Neural cell (in vitro differentiated cells): Measurements from ENCODE around the gene LPAR6. TPM values are rescaled to one million over a fixed set of nuclear protein-coding genes. Genes with fewer than 3 reads are reported as not detected.

Experiments used
- H2AFZ ChIP-seq: fragments of 200-600, 300-800 bp; sonication (generic), shearing (Covaris generic); 2 replicates; pipeline ENCODE4 v1.6.0; 2014; ENCODE audit warnings: low read depth, mild to moderate bottlenecking, antibody characterized with exemption, low read length, moderate library complexity
- H3F3A ChIP-seq: fragments of 200-600 bp; shearing (Covaris generic); 2 replicates; pipeline ENCODE4 v1.6.1; 2016; ENCODE audit warnings: mild to moderate bottlenecking, moderate library complexity, mixed read lengths, antibody characterized with exemption, low read length; ENCODE audit not compliant: insufficient read depth, poor library complexity, severe bottlenecking
- H3K27ac ChIP-seq: fragments of 200-600, 300-800 bp; sonication (generic), shearing (Covaris generic); 2 replicates; pipeline ENCODE4 v1.5.1; 2014; ENCODE audit warnings: mild to moderate bottlenecking, low read length, moderate library complexity
- H3K27me3 ChIP-seq: fragments of 300-800, 200-600 bp; sonication (generic), shearing (Covaris generic); 2 replicates; pipeline ENCODE4 v1.6.0; 2014; ENCODE audit warnings: mild to moderate bottlenecking, low read depth, low read length, moderate library complexity; ENCODE audit not compliant: insufficient read depth
- H3K36me3 ChIP-seq: fragments of 300-800, 200-600 bp; sonication (generic), shearing (Covaris generic); 2 replicates; pipeline ENCODE4 v1.5.1; 2014; ENCODE audit warnings: mild to moderate bottlenecking, antibody characterized with exemption, low read length, moderate library complexity; ENCODE audit not compliant: insufficient read depth
- H3K4me2 ChIP-seq: fragments of 300-800, 200-600 bp; sonication (generic), shearing (Covaris generic); 2 replicates; pipeline ENCODE4 v1.6.0; 2014; ENCODE audit warnings: mild to moderate bottlenecking, low read length
- H3K4me3 ChIP-seq: fragments of 300-800, 200-600 bp; sonication (generic), shearing (Covaris generic); 2 replicates; pipeline ENCODE4 v1.5.1; 2014; ENCODE audit warnings: mild to moderate bottlenecking, low read length, moderate library complexity
- H3K79me2 ChIP-seq: fragments of 200-600 bp; shearing (Covaris generic); replicated peaks from 2 replicates; pipeline ENCODE4 v1.6.0; 2014; ENCODE audit warnings: mild to moderate bottlenecking, low read length, moderate library complexity; ENCODE audit not compliant: insufficient read depth
- H3K9ac ChIP-seq: fragments of 300-800, 200-600 bp; sonication (generic), shearing (Covaris generic); 2 replicates; pipeline ENCODE4 v1.6.1; 2016; ENCODE audit warnings: mild to moderate bottlenecking, low read length, mixed read lengths
- H3K9me2 ChIP-seq: fragments of 200-600 bp; shearing (Covaris generic); 2 replicates; pipeline ENCODE4 v1.6.1; 2016; ENCODE audit warnings: mild to moderate bottlenecking, low read length, mixed read lengths; ENCODE audit not compliant: insufficient read depth
- H3K9me3 ChIP-seq: fragments of 200-600, 300-800 bp; sonication (generic), shearing (Covaris generic); 2 replicates; pipeline ENCODE4 v1.6.1; 2016; ENCODE audit warnings: mild to moderate bottlenecking, mixed run types, low read length, moderate library complexity, mixed read lengths
- H4K20me1 ChIP-seq: fragments of 200-600 bp; shearing (Covaris generic); 2 replicates; pipeline ENCODE4 v1.6.1; 2016; ENCODE audit warnings: mild to moderate bottlenecking, mixed run types; ENCODE audit not compliant: insufficient read depth
- EP300 ChIP-seq: fragments of 450-650 bp; conservative IDR thresholded peaks from 2 replicates; pipeline ENCODE4 v1.6.1; 2014; ENCODE audit warnings: antibody characterized with exemption, mild to moderate bottlenecking, moderate library complexity; ENCODE audit not compliant: poor library complexity, severe bottlenecking
- EZH2 ChIP-seq: fragments of 200-600, 300-800 bp; shearing (Covaris generic), sonication (generic); IDR thresholded peaks from 2 replicates; pipeline ENCODE4 v1.6.1; 2014; ENCODE audit warnings: antibody characterized with exemption, low read length, borderline replicate concordance, mild to moderate bottlenecking; ENCODE audit not compliant: insufficient read depth, poor library complexity, severe bottlenecking
- MXI1 ChIP-seq: fragments of 450-650 bp; conservative IDR thresholded peaks from 2 replicates; pipeline ENCODE4 v1.6.1; 2014; ENCODE audit warnings: antibody characterized with exemption, mild to moderate bottlenecking; ENCODE audit not compliant: poor library complexity, severe bottlenecking
- POLR2AphosphoS5 ChIP-seq: IDR thresholded peaks from 2 replicates; pipeline ENCODE4 v1.6.1; 2012
- RAD21 ChIP-seq: fragments of 450-650 bp; conservative IDR thresholded peaks from 2 replicates; pipeline ENCODE4 v1.6.1; 2014; ENCODE audit warnings: antibody characterized with exemption, mild to moderate bottlenecking, moderate library complexity
- SMC3 ChIP-seq: fragments of 450-650 bp; conservative IDR thresholded peaks from 2 replicates; pipeline ENCODE4 v1.6.1; 2014; ENCODE audit warnings: antibody characterized with exemption, mild to moderate bottlenecking, moderate library complexity; ENCODE audit not compliant: poor library complexity
- TAF1 ChIP-seq: IDR thresholded peaks from 2 replicates; pipeline ENCODE4 v1.6.1; 2012; ENCODE audit warnings: low read depth
- polyA plus RNA-seq: library from polyadenylated mRNA; depleted of rRNA; stranded (reverse); fragments of >200 nt; gene quantifications from 2 replicates; pipeline ENCODE4 v1.2.3, GENCODE V29; 2014
- small RNA-seq, 3 experiments: library from RNA; depleted of rRNA; stranded (forward); fragments of <200 nt; gene quantifications; one replicate each; pipeline ENCODE3, GENCODE V24; 2012
- TF ChIP-seq, protein P1 (sequence below): IDR thresholded peaks from 2 replicates; pipeline ENCODE4 v1.6.1; 2012; ENCODE audit warnings: borderline replicate concordance
- TF ChIP-seq, protein P2 (sequence below): fragments of 450-650 bp; IDR thresholded peaks from 2 replicates; pipeline ENCODE4 v1.5.1; 2014; ENCODE audit warnings: antibody characterized with exemption, mild to moderate bottlenecking, moderate library complexity; ENCODE audit not compliant: poor library complexity, severe bottlenecking

Gene LPAR6
- polyA plus RNA-seq, 1 donor from 2014 or later, result not detected

DNA sequence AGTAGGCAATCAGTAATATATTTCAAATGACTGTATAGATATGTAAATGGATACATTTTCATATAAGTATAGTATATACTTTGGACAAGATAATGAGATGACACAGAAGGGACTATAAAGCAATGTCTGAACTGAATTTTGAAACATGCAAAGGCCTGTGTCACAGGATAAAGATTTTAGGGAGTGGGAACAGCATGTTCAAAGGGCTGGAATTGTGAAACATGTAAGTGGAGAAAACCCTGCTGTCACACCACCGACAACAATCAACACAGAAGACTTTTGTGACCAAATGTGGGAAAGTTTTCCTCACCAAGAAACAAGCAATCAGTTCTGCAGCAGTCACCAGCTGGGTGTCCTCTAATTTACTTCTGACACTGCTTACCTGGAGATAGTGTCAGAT lies 42.9 kb downstream of the LPAR6 start:
- H3K36me3 ChIP-seq, result peaks cover 12% of the 10 kb centered on the region

More for the DNA sequence above, 42.9 kb downstream of the LPAR6 start:
- no peaks in the 10 kb centered on the region for H3K9me2 ChIP-seq
- no peaks in the 10 kb centered on the region for H3F3A ChIP-seq
- H3K4me3 ChIP-seq, result no peak overlapping the region
- no peak overlapping the region for H3K9ac ChIP-seq
- TF ChIP-seq MXI1 (no peak), RAD21 (no peak), TAF1 (no peak), POLR2AphosphoS5 (no peak), EZH2 (no peak), SMC3 (no peak), EP300 (no peak)
- TF ChIP-seq, protein P1, sequence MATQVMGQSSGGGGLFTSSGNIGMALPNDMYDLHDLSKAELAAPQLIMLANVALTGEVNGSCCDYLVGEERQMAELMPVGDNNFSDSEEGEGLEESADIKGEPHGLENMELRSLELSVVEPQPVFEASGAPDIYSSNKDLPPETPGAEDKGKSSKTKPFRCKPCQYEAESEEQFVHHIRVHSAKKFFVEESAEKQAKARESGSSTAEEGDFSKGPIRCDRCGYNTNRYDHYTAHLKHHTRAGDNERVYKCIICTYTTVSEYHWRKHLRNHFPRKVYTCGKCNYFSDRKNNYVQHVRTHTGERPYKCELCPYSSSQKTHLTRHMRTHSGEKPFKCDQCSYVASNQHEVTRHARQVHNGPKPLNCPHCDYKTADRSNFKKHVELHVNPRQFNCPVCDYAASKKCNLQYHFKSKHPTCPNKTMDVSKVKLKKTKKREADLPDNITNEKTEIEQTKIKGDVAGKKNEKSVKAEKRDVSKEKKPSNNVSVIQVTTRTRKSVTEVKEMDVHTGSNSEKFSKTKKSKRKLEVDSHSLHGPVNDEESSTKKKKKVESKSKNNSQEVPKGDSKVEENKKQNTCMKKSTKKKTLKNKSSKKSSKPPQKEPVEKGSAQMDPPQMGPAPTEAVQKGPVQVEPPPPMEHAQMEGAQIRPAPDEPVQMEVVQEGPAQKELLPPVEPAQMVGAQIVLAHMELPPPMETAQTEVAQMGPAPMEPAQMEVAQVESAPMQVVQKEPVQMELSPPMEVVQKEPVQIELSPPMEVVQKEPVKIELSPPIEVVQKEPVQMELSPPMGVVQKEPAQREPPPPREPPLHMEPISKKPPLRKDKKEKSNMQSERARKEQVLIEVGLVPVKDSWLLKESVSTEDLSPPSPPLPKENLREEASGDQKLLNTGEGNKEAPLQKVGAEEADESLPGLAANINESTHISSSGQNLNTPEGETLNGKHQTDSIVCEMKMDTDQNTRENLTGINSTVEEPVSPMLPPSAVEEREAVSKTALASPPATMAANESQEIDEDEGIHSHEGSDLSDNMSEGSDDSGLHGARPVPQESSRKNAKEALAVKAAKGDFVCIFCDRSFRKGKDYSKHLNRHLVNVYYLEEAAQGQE, result no peak
- TF ChIP-seq, protein P2, sequence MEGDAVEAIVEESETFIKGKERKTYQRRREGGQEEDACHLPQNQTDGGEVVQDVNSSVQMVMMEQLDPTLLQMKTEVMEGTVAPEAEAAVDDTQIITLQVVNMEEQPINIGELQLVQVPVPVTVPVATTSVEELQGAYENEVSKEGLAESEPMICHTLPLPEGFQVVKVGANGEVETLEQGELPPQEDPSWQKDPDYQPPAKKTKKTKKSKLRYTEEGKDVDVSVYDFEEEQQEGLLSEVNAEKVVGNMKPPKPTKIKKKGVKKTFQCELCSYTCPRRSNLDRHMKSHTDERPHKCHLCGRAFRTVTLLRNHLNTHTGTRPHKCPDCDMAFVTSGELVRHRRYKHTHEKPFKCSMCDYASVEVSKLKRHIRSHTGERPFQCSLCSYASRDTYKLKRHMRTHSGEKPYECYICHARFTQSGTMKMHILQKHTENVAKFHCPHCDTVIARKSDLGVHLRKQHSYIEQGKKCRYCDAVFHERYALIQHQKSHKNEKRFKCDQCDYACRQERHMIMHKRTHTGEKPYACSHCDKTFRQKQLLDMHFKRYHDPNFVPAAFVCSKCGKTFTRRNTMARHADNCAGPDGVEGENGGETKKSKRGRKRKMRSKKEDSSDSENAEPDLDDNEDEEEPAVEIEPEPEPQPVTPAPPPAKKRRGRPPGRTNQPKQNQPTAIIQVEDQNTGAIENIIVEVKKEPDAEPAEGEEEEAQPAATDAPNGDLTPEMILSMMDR, result no peak
- H3K27ac ChIP-seq, result no peak overlapping the region
- no peaks in the 10 kb centered on the region for H4K20me1 ChIP-seq
- H3K4me2 ChIP-seq, result no peak overlapping the region
- H3K79me2 ChIP-seq, result no peaks in the 10 kb centered on the region
- H3K9me3 ChIP-seq, result no peaks in the 10 kb centered on the region
- H3K27me3 ChIP-seq, result no peaks in the 10 kb centered on the region
- no peak overlapping the region for H2AFZ ChIP-seq

Small RNA genes within 50 kb of the gene (small RNA-seq; reads per million reads assigned to genes)
- 0 reads per million in 3 experiments for gene RF00017

Other genes with a start within 250 kb of the LPAR6 start
- 201 and 275 TPM in 2 replicates for gene ITM2B, start 179.9 kb downstream of the LPAR6 start, polyA plus RNA-seq
- gene RB1, start 109.4 kb downstream of the LPAR6 start, polyA plus RNA-seq, result 20.9 and 29.5 TPM in 2 replicates
- gene RCBTB2, start 120.0 kb upstream of the LPAR6 start, polyA plus RNA-seq, result 14.0 and 19.0 TPM in 2 replicates
- 0.19 and 0.26 TPM in 2 replicates for gene CYSLTR2, start 240.8 kb upstream of the LPAR6 start, polyA plus RNA-seq